DMS79 treated with DMSO at 0.1 percent for 48 hours (cell line): ENCODE results near the gene LYSMD2.
A peak's percentile ranks its signal among the peaks of the same experiment; 100 is the strongest.

Experiments
- DNase-seq: peaks from one replicate; lab custom pipeline; 2025; lab: John Stamatoyannopoulos, UW

LYSMD2 gene

DNA sequence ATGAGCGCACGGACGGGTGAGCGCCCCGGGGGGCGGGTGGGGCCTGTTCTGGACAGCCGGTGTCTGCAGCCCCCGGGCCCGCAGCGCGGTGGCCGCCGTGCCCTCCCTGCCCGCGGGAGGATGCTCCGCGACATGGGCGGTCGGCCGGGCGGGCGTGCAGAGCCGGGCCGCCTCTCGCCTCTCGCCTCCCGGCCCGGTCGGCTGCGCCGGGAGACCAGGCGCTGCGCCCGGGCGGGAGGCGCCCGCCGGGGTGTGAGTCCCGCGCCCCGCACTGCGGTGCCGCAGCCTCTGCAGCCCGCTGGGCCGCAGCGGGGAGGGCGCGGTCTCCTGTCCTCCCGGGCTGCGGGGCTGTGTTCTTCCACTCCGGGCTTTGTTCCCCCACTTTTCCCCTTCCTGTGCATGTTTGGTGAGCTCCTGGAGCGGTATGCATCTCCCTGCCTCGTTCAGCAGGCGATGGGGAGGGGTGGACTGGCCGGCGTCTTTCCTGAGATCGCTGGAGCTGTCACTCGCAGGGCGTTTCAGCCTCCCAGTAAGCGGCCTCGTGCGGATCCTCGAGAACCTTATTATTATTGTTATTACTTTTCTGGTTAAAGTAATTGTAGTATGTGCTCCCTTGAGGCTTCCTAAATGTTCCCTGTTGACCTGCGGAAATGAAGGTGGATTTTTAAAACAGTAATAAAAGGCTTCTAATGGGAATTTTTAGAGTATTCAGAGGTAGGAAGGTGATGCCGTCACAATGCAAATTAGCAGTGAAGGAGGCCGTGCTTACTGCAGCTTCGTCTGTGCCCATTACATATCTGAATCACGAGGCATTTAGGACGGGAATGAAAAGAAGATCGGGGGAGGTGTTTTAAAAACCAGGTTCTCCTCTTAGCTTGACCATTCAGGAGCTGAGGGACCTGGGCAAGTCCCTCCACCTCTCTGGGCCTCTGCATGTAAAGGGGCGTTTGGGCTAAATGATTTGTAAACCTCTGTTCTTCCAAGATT is 14.5 kb upstream of the LYSMD2 start:
- DNase-seq, result peak; percentile 35

DNA sequence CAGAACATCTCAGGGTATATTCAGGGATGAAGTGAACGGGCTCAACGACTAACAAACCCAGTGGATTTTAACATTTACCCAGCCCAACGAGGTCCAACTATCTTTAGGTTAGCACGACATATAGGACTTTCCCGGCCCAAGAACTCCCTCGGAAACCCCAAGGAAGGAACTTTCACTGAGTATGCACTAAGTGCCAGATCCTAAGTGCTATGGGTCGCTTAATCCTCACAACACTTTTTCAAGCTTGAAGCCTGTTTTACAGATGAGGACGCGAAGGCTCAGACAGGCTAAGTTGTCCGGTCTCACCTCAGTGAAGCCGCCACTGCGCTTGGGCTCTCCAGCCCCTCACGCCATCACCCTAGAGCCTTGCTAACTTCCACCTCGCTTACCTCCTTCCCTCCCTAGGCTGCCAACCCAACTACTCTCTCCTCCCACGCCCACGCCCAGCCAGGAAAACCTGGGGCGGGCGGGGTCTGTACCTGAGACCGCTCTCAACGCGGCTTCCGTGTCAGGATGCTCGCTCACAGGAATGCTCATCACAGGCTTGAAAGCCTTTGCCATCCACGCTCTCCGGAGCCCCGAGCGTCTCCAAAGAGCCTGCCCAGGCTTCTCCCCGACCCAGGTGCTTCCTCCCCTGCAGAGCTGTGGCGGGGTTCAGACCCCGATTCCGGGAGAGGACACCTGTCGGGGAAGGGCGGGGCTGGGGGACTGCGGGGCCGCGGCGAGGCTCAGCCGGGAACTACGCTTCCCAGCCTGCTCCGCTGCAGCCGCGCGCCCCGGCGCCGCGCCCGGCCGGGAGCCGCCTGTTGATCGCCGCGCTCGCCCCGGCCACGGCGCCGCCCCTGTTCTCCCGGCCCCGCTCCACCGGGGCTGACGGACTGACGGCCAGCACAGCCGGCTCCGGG is 13.6 kb upstream of the LYSMD2 start, which contains the start of gene TMOD2:
Gene TMOD2, plus strand, starts transcription at position 806 of the 905 bp plus-strand sequence. CDS start 14,845 bp downstream, outside the sequence.
- DNase-seq, result peak; percentile 49

DNA sequence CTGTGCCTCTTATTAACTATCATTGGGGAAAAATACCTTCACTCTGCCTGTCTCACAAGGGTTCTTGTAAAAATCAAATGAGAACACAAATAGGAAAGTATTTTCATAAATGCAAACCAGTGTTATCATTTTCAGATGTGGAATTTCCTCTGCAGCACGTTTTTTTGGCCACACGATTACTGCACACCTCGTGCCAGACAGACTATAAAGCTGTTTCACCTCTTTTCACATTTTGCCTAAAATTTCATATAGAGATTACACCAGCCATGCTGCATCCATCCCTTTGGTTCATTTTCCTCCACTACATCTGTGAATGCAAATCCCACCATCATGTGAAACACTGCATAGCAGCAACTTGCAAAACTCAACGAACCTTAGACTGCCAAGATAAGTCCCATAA is 12.7 kb upstream of the LYSMD2 start:
- DNase-seq, result no peak

DNA sequence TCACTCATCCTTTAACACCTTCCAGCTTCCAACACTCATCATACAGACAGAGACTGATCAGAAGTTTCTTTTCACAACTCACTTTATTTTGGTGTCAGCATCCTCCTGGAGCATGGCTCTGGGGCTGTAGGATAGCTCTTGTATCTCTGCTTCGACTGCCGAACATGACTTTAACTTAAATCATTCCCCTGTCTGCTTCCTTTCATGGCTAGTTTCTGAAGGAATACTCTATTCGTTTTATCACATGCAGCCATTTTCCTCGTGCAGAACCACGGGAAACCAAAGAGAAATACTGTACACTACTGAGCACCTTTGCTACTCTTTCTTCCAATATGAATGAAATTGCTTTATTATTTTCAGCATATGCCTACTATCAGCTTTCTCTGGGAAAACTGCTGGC is 11.9 kb upstream of the LYSMD2 start:
- DNase-seq, result no peak

DNA sequence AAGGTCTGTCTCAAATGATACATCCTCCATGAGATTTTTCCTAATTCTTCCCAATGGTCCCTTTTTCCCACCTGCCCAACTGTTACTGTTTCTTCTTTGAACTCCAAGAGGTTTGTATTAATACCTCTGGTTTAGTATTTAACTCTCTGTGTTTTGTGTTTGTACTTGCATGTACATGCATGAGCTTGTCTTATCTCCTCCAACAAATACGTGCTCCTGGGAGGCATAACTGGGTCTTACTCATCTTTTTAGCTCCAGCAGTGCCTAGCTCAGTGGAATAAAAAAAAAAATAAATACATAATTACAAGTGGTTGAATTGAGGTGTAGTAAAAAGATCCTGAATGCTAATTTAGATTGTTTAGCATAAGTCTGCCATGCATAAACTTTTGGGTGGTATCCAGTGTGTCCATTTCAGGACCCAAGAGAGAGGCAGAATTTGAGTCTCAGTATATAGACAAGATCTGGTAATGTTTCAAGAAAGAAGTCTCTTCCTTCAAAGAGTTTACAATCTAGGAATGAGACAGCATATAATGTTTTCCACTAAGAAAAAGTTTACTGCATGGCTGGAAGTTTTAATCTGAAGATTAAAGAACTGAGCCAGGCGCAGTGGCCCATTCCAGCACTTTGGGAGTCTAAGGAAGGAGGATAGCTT is 1.7 kb upstream of the LYSMD2 start:
- DNase-seq, result no peak

DNA sequence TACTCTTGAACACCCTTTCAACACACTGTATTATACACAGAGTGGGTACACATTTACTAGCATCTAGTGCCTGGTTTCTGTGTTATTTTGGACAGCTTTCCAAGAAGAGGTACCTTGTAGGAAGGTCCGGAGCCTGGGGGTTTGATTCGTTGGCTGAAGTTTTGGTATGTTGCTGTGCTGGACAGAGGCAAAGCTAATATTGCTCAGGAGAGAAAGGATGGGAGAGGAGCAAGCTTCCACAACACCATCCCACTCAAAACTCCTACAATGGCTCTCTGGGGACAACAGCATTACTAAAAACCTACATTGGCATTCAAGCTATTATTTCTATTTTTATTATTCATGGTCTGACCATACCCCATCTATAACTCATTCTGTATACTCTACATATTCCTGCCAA is 1.1 kb upstream of the LYSMD2 start:
- no peak for DNase-seq

DNA sequence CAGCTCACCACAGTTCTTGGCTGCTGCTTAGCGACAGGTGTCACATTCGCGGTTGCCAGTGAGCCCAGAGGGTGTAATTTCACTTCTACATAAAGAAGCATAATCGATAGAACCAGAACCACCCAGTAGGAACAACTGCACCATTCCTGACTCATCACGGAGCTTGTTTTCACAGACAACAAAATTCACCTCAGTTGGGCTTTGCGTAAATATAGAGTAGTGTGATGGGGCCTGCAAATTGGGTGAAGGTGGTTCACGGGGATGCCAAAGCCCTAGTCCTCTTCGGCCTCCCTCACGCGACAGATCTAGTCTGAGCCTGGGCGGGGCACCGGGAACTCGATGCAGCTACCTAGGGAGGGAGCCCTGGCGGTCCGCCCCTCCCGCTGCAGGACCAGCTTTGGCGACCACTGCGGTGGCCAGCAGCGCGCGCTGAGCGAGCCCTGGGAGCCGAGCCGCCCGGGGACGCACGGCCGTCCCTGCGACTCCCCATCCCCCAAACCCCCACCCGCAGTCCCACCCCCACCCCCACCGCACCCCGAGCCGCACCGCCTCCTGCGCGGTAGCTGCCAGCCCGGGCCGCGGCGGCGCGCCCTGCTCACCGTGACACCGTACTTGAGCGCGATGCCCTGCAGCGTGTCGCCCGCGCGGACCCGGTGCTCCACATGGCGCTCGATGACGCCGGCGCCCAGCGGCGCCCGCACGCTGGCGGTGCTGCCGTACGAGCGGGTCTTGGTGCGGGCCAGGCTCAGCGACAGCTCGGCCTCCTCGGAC is 519 bp downstream of the LYSMD2 start:
- DNase-seq, result peak; percentile 22

DNA sequence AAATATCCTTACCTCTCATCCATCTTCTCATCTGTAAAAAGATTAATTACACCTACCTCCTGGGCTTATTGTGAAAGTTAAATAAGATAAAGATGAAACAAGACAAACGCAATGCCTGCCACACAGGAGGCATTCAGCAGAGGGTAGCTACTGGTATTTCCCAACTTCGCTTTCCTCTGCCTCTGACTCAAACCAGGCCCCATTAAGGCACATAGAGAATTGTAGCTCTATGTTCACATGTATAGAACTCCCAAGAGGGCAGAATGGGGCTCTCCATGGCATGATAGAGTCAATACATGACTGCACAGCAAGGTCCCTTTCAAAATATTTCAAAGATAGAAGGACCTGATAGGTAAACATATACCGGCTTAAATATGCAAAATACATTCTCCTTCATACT is 1.4 kb downstream of the LYSMD2 start:
- DNase-seq, result no peak

DNA sequence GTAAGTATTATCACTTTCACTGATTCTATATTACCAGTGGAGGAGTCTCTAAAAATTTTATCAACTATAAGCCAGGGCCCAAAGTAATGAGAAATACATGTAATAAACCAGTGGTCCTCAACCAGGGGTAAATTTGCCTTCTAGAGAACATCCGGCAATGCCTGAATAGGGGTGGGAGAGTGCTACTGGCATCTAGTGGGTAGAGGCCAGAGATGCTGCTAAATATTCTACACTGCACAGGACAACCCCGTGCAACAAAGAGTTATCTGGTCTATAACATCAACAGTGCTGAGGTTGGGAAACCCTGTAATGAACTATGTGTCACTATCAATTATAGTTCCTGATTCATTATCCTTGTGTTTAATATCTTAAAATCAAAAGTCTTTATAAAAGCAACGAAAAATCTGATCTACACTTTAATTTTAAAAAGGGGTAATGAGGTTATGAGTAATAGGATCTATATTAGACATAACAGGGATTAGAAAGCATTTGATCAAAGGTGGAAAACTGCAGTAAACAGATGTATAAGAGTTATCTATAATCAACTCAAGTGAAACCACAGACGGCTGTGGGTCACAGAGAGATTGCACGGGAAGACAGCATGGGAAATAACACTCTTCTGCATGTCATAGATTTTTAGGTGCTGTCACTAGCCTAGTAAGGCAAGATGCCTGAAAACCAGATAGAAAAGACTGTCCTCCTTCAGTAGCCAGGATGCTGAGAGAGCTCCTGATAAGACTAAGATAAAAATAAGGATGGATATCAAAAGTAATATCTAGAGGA is 2.0 kb downstream of the LYSMD2 start:
- DNase-seq, result no peak

DNA sequence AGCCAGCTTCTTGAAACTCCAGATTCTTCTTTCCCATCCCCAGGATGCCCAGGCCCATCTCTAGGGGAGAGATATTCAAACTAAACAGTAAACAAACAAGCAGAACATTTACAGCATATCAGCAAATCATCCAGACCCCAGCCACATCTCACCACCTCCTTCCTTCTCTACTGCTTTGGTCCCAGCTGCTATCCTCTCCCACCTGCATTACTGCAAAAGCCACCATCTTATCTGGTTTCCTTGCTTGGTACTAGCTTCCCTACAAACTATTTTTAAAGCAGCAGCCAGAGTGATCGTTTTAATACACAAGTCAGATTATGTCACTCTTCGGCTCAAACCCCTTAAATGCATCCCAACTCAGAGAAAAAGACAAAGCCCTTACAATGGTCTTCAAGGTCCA is 4.8 kb downstream of the LYSMD2 start:
- DNase-seq, result no peak

DNA sequence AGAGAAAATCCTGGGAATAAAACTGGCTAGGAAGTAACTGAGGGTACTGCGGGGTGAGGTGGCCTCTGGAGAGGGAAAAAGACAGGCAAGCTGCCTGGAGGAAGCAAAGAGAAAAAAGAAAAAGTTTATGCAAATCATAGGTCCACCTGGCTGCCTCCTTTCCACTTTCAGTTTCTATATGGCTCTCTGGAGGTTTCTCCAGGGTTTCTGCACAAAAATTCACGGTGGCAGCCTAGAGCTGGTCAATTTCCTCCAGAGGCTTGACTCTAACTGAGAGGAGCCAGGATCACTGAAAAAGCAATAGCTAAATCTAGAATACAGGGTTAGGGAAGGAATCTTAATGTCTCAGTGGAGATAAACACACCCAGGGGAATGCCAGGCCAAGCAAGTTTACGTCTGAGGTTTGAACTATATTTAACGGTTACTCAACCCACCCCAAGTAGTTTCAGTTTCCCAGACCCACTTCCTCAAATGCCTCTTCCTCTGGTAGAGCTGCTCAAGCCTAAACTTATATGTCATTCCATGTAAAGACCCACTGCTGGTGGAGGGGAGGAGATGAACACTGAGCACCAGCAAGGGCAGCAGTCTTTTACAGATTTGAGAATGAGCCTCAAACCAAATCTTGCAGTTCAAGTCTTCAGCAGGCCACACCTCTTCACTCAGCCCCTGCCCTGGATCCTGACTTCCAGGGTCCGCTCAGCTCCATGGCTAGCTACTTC is 5.7 kb downstream of the LYSMD2 start:
- DNase-seq, result no peak

DNA sequence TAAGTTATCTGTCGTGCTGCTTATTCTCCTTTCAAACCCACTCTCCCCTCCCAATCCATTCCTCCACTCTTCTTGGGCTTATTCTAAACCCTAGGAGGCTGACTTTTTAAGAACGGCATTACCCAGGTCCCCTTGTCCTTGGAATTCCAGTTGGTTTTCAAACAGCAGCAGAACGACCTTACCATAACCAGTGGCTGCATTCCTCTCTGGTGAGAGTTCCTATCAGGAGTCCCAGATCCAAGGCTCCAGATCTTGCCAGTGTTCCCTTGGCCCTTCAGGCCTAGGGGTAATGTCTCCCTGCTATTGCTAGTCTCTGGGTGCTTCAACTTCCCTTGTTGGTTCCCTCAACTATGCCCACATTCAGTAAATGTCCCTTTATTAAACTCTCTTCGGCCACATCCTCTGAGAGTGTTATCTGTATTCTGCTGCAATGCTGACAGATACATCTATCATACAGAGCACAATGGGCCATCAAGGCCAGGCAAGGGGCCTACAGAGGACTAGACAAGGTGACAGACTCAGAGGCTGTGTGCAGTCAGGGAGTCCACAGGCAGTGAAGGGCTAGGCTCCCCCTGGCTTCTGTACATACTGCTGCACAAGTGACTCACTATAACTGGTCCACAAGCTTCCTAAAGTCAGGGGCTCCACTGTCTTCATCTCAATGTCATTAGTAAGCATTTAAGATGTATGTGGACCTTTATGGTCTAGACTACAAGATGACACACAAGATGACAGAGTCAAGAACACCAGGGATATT is 10.1 kb downstream of the LYSMD2 start:
- DNase-seq, result no peak

DNA sequence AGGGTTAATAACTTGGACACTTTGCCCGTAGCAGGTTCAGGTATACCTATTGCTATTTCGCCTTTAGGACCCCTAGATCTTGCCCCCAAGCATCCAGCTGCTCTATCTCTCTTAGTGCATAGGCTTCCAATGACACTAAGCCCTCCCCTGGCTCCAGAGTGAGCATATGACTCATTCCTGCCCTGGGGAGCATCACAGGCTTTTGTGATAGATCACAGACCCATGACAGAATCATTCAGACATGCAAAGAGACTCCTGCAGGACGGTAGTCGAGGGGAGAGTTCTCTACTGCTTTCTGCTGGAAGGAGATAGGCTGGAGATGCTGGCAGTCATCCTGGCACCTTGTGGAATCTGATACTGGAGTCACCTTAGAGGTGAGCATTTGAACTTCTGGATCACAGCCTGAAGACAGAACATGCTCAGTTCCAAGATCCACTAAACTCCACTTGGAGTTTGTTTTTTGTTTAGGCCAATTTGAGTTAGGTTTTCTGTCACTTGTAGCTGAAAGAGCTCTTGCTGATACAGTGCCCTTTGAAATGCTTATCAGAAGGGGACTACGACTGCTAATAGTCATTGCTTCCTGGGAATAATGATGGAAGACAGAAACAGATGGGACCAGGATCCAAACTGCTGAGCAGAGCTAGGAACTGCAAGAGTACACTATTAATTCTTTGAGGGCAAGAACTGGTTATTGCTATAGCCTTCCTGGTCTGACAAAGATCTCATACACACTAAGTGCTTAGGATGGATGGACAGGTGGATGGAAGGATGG is 11.0 kb downstream of the LYSMD2 start:
- DNase-seq, result peak; percentile 27

DNA sequence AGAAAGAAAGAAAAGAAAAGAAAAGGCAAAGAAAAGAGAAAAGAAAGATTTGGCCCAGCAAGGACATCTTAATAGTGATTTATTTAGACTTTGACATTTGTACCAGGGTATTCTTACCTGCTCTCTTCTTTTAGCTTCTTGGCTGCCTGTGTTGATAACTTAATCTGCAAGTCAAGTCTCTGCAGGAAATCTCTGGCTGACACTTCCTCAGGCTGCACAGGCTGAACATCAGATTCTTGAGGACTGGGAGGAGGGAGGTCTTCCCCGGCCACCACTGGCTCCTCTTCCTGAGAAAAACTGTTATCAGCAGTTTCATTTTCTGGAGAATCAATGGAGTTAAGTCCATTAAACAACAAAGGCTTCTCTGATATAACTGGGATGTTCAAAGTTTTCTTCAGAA is 12.8 kb downstream of the LYSMD2 start:
- no peak for DNase-seq

DNA sequence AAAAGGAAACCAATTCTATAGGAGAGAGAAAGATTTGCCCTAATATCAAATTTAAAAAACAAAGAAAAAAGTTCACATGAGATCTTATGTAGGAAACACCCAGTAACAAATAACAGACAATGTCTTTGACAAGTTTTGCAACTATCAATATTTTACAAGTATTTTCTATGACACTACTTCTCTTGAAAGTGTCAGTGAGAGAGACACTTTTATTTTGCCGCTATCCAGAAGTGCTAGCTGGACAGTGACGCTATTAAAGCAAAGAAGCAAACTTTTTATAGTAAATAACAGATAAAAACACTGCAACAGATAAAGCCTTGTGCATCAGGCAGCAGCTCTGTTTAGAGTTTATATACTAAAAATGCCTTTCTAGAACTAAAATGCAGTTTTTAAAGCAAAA is 13.3 kb downstream of the LYSMD2 start:
- DNase-seq, result no peak

DNA sequence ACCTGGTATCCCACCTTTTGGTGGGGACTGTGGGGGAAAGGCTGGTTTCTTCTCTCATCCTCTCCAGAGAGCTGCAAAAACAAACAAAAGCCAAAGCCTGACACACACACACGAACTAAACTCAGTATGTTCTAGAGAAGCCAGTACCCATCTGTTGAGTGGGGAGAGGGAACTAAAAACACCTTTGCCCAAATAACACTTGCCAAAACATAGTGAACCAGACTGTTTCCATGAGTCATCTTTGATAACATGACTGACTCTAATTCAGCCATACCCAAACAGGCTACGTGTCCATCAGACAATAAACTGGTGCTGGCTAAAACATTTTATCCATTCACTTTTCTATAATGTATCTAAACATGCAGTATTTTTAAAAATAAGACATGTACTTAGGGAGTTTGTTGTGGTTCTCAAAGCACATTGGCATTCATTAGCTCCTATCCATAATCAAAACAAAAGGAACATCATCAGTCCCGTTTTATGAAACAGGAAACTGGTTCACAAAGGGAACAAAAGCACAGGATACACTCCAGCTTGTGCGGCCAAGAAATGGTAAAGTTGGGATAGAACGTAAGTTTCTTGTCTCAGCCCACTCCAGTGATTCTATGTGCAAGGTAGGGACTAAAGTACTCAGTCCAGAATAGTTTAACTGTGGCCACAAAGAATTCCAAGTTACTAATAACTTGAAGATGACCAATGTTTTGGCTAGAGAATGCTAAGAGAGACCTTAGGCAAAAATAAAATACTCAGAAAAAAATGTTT is 16.1 kb downstream of the LYSMD2 start:
- no peak for DNase-seq

DNA sequence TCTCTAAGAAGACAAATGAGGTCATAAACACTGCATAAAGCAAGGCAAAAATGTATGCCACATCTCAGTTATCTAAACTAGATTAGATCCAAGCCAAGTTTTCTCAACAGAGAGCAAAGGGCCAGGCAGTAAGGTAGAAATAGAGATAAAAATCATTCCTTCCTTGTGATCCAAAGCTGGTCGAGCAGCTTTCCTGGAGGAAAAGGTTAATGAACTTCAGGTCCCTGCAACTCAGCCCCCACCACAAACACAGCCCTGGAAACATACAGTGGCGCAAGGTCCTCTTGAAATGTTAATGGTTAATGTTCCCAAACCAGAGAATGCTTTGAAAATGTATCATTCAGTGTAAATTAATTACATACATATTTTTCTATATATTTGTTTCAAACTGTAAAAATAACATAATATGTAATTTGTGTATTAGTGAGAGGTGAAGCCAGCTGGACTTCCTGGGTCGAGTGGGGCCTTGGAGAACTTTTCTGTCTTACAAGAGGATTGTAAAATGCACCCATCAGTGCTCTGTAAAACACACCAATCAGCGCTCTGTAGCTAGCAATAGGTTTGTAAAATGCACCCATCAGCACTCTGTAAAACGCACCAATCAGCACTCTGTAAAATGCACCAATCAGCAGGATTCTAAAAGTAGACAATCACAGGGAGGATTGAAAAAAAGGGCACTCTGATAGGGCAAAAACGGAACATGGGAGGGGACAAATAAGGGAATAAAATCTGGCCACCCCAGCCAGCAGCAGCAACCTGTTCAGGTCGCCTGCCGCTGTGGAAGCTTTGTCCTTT is 17.1 kb downstream of the LYSMD2 start:
- DNase-seq, result no peak
